GM23338 (cell line): ENCODE measurements around the gene GPRIN2.

Experiments used
- CREB1 ChIP-seq: fragments of 250-450 bp; sonication (Bioruptor Pico); IDR thresholded peaks from 2 replicates; pipeline ENCODE4 v1.5.0; 2020; ENCODE audit warnings: low read depth, mild to moderate bottlenecking, moderate library complexity
- EZH2 ChIP-seq: fragments of 200-600 bp; sonication (generic); IDR thresholded peaks from one replicate; pipeline ENCODE4 v1.8.0; 2017; ENCODE audit warnings: antibody characterized with exemption, mild to moderate bottlenecking, low read depth; ENCODE audit not compliant: unreplicated experiment
- EZH2phosphoT487 ChIP-seq: fragments of 200-600 bp; sonication (generic); IDR thresholded peaks from one replicate; pipeline ENCODE4 v1.8.1; 2018; ENCODE audit warnings: antibody characterized with exemption; ENCODE audit not compliant: unreplicated experiment
- JUNB ChIP-seq: IDR thresholded peaks from one replicate; pipeline ENCODE4 v1.6.1; 2016; ENCODE audit warnings: antibody characterized with exemption; ENCODE audit not compliant: unreplicated experiment
- POLR2AphosphoS5 ChIP-seq: IDR thresholded peaks from 2 replicates; pipeline ENCODE4 v1.6.1; 2016; ENCODE audit warnings: antibody characterized with exemption, low read depth
- REST ChIP-seq: IDR thresholded peaks from one replicate; pipeline ENCODE4 v1.6.1; 2018; ENCODE audit warnings: antibody characterized with exemption; ENCODE audit not compliant: unreplicated experiment
- STAT1 ChIP-seq: IDR thresholded peaks from one replicate; pipeline ENCODE4 v1.6.1; 2016; ENCODE audit warnings: antibody characterized with exemption; ENCODE audit not compliant: unreplicated experiment
- ZNF114 ChIP-seq: fragments of 250-450 bp; sonication (Bioruptor Pico); IDR thresholded peaks from 2 replicates; pipeline ENCODE4 v1.5.0; 2020; ENCODE audit warnings: mild to moderate bottlenecking, moderate library complexity
- ZNF331 ChIP-seq: fragments of 250-450 bp; sonication (Bioruptor Pico); IDR thresholded peaks from 2 replicates; pipeline ENCODE4 v1.5.0; 2020; ENCODE audit warnings: low read depth, mild to moderate bottlenecking, moderate library complexity
- TF ChIP-seq, protein P1 (sequence below), 2 experiments: fragments of 200-600 bp in 1 of 2; sonication (generic) in 1 of 2; conservative IDR thresholded peaks; 2 replicates each; pipeline versions ENCODE4 v1.5.1 to v1.6.1; 2016 to 2017; ENCODE audit warnings: antibody characterized with exemption in 2 of 2, low read depth in 2 of 2, mild to moderate bottlenecking in 2 of 2, moderate library complexity in 1 of 2
- TF ChIP-seq, protein P2 (sequence below): IDR thresholded peaks from 2 replicates; pipeline ENCODE4 v1.6.1; 2016; ENCODE audit warnings: antibody characterized with exemption
- TF ChIP-seq, protein P3 (sequence below): fragments of 250-450 bp; sonication (Bioruptor Pico); IDR thresholded peaks from 2 replicates; pipeline ENCODE4 v1.5.0; 2020; ENCODE audit warnings: mild to moderate bottlenecking, moderate library complexity

DNA sequence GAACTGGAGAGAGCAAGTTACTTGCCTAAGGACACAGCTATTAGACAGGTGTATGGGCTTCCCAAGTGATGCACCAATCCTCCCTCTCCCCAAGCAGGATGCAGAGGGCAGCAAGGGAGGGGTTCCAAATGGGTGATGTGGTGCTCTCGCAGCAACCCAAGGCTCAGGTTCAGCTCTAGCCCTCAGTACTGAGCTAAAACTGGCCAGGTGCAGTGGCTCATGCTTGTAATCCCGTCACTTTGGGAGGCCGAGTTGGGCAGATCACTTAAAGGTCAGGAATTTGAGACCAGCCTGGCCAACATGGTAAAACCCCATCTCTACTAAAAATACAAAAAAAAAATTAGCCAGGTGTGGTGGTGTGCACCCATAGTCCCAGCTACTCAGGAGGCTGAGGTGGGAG, 40.7 kb downstream of the GPRIN2 start:
- TF ChIP-seq POLR2AphosphoS5 (no peak), EZH2phosphoT487 (no peak), EZH2 (no peak), REST (no peak), CREB1 (CRISPR knock-in tag) (no peak), JUNB (no peak), ZNF114 (CRISPR knock-in tag) (no peak), ZNF331 (CRISPR knock-in tag) (no peak), STAT1 (no peak)
- TF ChIP-seq, protein P1, sequence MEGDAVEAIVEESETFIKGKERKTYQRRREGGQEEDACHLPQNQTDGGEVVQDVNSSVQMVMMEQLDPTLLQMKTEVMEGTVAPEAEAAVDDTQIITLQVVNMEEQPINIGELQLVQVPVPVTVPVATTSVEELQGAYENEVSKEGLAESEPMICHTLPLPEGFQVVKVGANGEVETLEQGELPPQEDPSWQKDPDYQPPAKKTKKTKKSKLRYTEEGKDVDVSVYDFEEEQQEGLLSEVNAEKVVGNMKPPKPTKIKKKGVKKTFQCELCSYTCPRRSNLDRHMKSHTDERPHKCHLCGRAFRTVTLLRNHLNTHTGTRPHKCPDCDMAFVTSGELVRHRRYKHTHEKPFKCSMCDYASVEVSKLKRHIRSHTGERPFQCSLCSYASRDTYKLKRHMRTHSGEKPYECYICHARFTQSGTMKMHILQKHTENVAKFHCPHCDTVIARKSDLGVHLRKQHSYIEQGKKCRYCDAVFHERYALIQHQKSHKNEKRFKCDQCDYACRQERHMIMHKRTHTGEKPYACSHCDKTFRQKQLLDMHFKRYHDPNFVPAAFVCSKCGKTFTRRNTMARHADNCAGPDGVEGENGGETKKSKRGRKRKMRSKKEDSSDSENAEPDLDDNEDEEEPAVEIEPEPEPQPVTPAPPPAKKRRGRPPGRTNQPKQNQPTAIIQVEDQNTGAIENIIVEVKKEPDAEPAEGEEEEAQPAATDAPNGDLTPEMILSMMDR (conservative IDR thresholded peaks at IDR 0.05; ENCODE audit: low read depth in 2 of 2): no peak
- TF ChIP-seq, protein P2, sequence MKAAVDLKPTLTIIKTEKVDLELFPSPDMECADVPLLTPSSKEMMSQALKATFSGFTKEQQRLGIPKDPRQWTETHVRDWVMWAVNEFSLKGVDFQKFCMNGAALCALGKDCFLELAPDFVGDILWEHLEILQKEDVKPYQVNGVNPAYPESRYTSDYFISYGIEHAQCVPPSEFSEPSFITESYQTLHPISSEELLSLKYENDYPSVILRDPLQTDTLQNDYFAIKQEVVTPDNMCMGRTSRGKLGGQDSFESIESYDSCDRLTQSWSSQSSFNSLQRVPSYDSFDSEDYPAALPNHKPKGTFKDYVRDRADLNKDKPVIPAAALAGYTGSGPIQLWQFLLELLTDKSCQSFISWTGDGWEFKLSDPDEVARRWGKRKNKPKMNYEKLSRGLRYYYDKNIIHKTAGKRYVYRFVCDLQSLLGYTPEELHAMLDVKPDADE: no peak
- TF ChIP-seq, protein P3, sequence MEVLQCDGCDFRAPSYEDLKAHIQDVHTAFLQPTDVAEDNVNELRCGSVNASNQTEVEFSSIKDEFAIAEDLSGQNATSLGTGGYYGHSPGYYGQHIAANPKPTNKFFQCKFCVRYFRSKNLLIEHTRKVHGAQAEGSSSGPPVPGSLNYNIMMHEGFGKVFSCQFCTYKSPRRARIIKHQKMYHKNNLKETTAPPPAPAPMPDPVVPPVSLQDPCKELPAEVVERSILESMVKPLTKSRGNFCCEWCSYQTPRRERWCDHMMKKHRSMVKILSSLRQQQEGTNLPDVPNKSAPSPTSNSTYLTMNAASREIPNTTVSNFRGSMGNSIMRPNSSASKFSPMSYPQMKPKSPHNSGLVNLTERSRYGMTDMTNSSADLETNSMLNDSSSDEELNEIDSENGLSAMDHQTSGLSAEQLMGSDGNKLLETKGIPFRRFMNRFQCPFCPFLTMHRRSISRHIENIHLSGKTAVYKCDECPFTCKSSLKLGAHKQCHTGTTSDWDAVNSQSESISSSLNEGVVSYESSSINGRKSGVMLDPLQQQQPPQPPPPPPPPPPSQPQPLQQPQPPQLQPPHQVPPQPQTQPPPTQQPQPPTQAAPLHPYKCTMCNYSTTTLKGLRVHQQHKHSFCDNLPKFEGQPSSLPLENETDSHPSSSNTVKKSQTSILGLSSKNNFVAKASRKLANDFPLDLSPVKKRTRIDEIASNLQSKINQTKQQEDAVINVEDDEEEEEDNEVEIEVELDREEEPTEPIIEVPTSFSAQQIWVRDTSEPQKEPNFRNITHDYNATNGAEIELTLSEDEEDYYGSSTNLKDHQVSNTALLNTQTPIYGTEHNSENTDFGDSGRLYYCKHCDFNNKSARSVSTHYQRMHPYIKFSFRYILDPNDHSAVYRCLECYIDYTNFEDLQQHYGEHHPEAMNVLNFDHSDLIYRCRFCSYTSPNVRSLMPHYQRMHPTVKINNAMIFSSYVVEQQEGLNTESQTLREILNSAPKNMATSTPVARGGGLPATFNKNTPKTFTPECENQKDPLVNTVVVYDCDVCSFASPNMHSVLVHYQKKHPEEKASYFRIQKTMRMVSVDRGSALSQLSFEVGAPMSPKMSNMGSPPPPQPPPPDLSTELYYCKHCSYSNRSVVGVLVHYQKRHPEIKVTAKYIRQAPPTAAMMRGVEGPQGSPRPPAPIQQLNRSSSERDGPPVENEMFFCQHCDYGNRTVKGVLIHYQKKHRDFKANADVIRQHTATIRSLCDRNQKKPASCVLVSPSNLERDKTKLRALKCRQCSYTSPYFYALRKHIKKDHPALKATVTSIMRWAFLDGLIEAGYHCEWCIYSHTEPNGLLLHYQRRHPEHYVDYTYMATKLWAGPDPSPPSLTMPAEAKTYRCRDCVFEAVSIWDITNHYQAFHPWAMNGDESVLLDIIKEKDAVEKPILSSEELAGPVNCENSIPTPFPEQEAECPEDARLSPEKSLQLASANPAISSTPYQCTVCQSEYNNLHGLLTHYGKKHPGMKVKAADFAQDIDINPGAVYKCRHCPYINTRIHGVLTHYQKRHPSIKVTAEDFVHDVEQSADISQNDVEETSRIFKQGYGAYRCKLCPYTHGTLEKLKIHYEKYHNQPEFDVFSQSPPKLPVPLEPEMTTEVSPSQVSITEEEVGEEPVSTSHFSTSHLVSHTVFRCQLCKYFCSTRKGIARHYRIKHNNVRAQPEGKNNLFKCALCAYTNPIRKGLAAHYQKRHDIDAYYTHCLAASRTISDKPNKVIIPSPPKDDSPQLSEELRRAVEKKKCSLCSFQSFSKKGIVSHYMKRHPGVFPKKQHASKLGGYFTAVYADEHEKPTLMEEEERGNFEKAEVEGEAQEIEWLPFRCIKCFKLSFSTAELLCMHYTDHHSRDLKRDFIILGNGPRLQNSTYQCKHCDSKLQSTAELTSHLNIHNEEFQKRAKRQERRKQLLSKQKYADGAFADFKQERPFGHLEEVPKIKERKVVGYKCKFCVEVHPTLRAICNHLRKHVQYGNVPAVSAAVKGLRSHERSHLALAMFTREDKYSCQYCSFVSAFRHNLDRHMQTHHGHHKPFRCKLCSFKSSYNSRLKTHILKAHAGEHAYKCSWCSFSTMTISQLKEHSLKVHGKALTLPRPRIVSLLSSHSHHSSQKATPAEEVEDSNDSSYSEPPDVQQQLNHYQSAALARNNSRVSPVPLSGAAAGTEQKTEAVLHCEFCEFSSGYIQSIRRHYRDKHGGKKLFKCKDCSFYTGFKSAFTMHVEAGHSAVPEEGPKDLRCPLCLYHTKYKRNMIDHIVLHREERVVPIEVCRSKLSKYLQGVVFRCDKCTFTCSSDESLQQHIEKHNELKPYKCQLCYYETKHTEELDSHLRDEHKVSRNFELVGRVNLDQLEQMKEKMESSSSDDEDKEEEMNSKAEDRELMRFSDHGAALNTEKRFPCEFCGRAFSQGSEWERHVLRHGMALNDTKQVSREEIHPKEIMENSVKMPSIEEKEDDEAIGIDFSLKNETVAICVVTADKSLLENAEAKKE (CRISPR knock-in tag): no peak
